H7 (cell line): ENCODE measurements around the gene FANCD2. TPM values are rescaled to one million over a fixed set of nuclear protein-coding genes. Genes with fewer than 3 reads are reported as not detected.

Experiments used
- DNase-seq: peaks from one replicate; pipeline ENCODE4 v3.0.0; 2012
- H3K27me3 ChIP-seq: 2 replicates; pipeline ENCODE4 v1.6.0; 2011; ENCODE audit warnings: mild to moderate bottlenecking, low read length; ENCODE audit not compliant: control insufficient read depth, insufficient read depth
- H3K36me3 ChIP-seq: replicated peaks from 2 replicates; pipeline ENCODE4 v1.5.1; 2011; ENCODE audit warnings: low read length; ENCODE audit not compliant: control insufficient read depth, insufficient read depth
- H3K4me3 ChIP-seq: 2 replicates; pipeline ENCODE4 v1.5.1; 2011; ENCODE audit warnings: low read depth, mild to moderate bottlenecking, control low read depth, low read length, moderate library complexity; ENCODE audit not compliant: insufficient read depth
- total RNA-seq: library from RNA; depleted of rRNA; stranded (reverse); fragments of >200 nt; shearing (Covaris generic); gene quantifications from 2 replicates; pipeline ENCODE4 v1.2.3, GENCODE V29; 2014; rRNA removed

FANCD2 gene
- total RNA-seq = 67.7 and 77.5 TPM in 2 replicates

- Histone ChIP-seq H3K4me3 (peak within 1 kb of the TSS; percentile 92), H3K36me3 (peaks cover 6% of the 10 kb centered on the region), H3K27me3 (no peaks in the 10 kb centered on the region)
- DNase-seq = peak; percentile 91
These were observed at the start of gene FANCD2 for GRCh38 chr3:10026084-10026890. TSS of gene FANCD2 (plus strand) at chr3:10026437. CDS start at chr3:10028658, 2,221 bp downstream.

GRCh38 chr3:9976721-9977709, 49.2 kb upstream of the FANCD2 start:
- H3K4me3 ChIP-seq = no peak overlapping the region
- H3K36me3 ChIP-seq = peaks cover 5% of the 10 kb centered on the region
- DNase-seq = no peak
- H3K27me3 ChIP-seq = no peaks in the 10 kb centered on the region

- Histone ChIP-seq H3K4me3 (no peak overlapping the region), H3K27me3 (no peaks in the 10 kb centered on the region), H3K36me3 (peaks cover 3% of the 10 kb centered on the region)
- DNase-seq = no peak
These were observed 47.4 kb upstream of the FANCD2 start for GRCh38 chr3:9978710-9979305.

- DNase-seq = no peak
- Histone ChIP-seq H3K4me3 (no peak overlapping the region), H3K27me3 (no peaks in the 10 kb centered on the region), H3K36me3 (peaks cover 1% of the 10 kb centered on the region)
These were observed 46.0 kb upstream of the FANCD2 start for GRCh38 chr3:9980251-9980650.

GRCh38 chr3:9986230-9986725, 40.0 kb upstream of the FANCD2 start:
- no peaks in the 10 kb centered on the region for H3K27me3 ChIP-seq
- no peak for DNase-seq
- H3K36me3 ChIP-seq = no peaks in the 10 kb centered on the region; the same call in 1 of the 2 replicates
- H3K4me3 ChIP-seq = peak overlapping the region; percentile 98

GRCh38 chr3:9994086-9994844, 32.0 kb upstream of the FANCD2 start:
- Histone ChIP-seq H3K27me3 (no peaks in the 10 kb centered on the region), H3K4me3 (no peak overlapping the region), H3K36me3 (no peaks in the 10 kb centered on the region; the same call in 1 of the 2 replicates)
- DNase-seq = no peak

- H3K36me3 ChIP-seq = peaks cover 2% of the 10 kb centered on the region
- no peaks in the 10 kb centered on the region for H3K27me3 ChIP-seq
- DNase-seq = no peak
These were observed 25.6 kb upstream of the FANCD2 start for GRCh38 chr3:10000686-10001085.

GRCh38 chr3:10002951-10003350, 23.3 kb upstream of the FANCD2 start:
- Histone ChIP-seq H3K27me3 (no peaks in the 10 kb centered on the region), H3K36me3 (peaks cover 2% of the 10 kb centered on the region), H3K4me3 (no peak overlapping the region)
- no peak for DNase-seq

More at GRCh38 chr3:10000686-10001085, 25.6 kb upstream of the FANCD2 start:
- H3K4me3 ChIP-seq = no peak overlapping the region

GRCh38 chr3:10004506-10004905, 21.7 kb upstream of the FANCD2 start:
- no peak for DNase-seq
- Histone ChIP-seq H3K36me3 (peaks cover 2% of the 10 kb centered on the region), H3K27me3 (no peaks in the 10 kb centered on the region), H3K4me3 (no peak overlapping the region)

GRCh38 chr3:10004960-10005564, 21.2 kb upstream of the FANCD2 start:
- DNase-seq = no peak
- peaks cover 2% of the 10 kb centered on the region for H3K36me3 ChIP-seq
- H3K4me3 ChIP-seq = no peak overlapping the region
- H3K27me3 ChIP-seq = peaks cover 2% of the 10 kb centered on the region; the same call in 1 of the 2 replicates

- no peak for DNase-seq
- H3K36me3 ChIP-seq = peaks cover 2% of the 10 kb centered on the region
- H3K27me3 ChIP-seq = peaks cover 6% of the 10 kb centered on the region; the same call in 1 of the 2 replicates
- no peak overlapping the region for H3K4me3 ChIP-seq
These were observed 20.0 kb upstream of the FANCD2 start for GRCh38 chr3:10006048-10006761.

- no peak for DNase-seq
- no peak overlapping the region for H3K4me3 ChIP-seq
- peaks cover 6% of the 10 kb centered on the region; the same call in 1 of the 2 replicates for H3K27me3 ChIP-seq
- H3K36me3 ChIP-seq = peaks cover 2% of the 10 kb centered on the region
These were observed 19.5 kb upstream of the FANCD2 start for GRCh38 chr3:10006762-10007090.
